ENCODE results near the gene A4GALT.

The A4GALT gene

DNA sequence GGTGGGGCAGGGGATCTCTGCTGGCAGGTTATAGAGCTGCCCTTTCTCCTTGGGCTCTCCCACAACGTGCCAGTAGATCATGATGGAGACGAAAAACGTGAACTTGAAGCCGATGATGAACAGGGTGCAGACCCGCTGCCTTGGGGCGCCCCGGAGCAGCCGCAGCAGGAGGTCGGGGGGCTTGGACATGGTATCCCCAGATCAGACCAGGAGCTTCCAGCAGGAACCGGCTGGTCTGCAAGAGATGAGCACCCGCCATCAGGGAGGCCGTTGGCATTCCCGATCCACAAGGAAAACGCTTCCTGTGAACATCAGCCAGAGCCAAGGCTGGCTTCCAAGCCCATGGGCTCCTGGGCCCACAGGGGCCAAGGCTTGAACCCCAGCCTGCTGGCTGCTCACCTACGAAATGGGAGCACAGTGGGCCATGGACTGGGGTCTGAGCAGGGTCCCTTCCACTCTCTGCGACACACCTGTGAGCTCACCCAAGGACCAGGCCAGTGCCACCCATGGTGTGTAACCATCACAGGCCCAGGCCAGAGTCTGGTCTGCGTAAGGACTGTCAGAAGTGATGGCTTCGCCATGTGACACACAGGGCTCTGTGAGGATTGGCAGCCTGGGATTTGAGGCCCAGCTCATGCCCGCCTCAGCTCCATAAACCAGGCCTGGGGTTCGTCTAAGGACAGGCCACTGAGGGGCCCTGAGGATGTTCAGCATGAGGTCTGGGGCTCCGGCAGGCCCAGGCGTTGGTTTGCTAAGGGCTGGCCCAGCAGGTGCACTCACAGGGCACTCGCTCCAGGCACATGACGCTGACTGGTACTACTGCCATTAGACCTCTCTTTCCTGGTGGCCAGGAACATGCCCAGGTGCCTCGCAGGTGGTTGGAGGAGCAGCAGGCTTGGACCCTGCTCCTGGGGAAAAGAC, 26.6 kb downstream of the A4GALT start:
- no peak overlapping the region for H3K4me3 ChIP-seq (ENCODE audit: low read depth, low read length)
- TF ChIP-seq, protein P1, sequence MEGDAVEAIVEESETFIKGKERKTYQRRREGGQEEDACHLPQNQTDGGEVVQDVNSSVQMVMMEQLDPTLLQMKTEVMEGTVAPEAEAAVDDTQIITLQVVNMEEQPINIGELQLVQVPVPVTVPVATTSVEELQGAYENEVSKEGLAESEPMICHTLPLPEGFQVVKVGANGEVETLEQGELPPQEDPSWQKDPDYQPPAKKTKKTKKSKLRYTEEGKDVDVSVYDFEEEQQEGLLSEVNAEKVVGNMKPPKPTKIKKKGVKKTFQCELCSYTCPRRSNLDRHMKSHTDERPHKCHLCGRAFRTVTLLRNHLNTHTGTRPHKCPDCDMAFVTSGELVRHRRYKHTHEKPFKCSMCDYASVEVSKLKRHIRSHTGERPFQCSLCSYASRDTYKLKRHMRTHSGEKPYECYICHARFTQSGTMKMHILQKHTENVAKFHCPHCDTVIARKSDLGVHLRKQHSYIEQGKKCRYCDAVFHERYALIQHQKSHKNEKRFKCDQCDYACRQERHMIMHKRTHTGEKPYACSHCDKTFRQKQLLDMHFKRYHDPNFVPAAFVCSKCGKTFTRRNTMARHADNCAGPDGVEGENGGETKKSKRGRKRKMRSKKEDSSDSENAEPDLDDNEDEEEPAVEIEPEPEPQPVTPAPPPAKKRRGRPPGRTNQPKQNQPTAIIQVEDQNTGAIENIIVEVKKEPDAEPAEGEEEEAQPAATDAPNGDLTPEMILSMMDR (IDR thresholded peaks at IDR 0.05; ENCODE audit: insufficient read depth, low read length, missing control alignments) = no peak
- no peak for DNase-seq (ENCODE audit: low read depth, low spot score)
- ChIA-PET POLR2A (no interaction called here), CTCF (interaction anchor here (0.8 kb wide), 1 partner anchor 39 kb away, joined by 3 read pairs; no protein-coding TSS in a partner anchor)

DNA sequence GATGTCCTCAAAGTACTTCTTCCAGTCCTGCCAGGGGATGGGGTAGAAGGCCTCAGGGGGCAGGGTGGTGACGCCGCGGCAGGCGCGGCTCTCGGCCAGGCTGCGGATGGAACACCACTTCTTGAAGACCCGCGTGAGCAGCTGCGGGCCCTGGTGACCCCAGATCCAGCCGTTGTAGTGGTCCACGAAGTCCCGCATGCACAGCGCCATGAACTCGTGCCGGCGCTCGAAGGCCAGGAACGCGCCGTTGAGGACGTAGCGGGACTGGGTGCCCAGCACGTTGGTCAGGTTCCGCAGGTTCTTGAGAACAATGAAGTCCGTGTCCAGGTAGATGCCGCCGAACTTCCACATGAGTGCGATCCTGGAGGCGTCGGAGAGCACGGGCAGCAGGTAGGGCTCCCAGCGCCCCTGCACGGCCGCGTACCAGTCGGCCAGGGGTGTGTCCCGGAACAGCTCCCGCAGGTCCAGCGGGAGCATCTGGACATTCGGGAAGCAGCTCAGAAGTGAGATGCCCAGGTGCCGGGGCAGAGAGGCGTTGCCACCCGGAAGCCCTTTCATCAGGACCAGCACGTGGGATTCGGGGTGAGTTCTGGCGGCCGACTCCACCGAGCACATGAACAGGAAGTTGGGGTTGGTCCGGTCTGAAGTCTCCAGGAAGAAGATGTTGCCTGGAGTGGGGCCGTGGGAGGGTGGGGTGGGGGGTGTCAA, 27.5 kb downstream of the A4GALT start:
- CTCF ChIA-PET = no interaction called here
- POLR2A ChIA-PET = no interaction called here
- no peak overlapping the region for H3K4me3 ChIP-seq (ENCODE audit: low read depth, low read length)
- DNase-seq (ENCODE audit: low read depth, low spot score) = no peak
- TF ChIP-seq, protein P1 (IDR thresholded peaks at IDR 0.05; ENCODE audit: insufficient read depth, low read length, missing control alignments) = no peak

DNA sequence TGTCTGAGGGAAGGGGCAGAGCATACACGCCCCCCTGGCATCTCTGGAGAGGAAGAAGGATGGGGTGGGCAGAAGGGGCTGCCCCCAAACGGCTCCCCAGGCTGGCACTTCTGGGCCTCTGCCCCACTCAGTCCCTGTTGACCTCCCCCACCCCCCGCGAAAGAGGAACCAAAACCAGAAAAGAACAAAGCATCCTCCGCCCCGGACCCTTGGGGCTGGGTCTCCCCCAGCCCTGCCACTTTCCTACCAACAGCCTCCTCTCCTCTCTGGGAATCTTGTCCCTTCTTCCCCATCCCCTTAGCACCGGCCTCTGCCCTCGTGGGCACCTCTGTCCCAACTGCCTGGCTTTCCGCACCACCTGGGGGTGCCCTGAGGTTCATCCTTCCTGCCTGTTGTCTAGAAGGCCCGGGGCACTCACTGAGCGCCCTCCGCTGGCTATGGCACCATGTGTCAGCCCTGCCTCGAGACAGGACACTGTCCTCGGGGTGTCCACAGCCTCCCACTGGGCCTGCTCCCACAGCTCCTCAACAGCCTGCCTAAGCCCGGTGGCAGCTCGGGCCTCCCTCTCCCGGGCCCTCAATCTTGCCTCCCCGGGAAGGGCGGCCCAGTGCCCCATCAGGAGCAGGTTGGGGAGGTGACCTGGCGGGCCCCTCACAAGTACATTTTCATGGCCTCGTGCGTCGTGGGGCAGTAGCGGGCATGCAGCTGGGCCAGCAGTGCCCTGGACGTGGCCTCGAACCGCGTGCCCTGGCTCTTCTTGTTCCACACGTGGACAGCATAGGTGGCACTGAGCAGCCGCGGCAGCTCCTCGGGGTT, 28.2 kb downstream of the A4GALT start:
- no peak overlapping the region for H3K4me3 ChIP-seq (ENCODE audit: low read depth, low read length)
- no peak for DNase-seq (ENCODE audit: low read depth, low spot score)
- CTCF ChIA-PET = no interaction called here
- POLR2A ChIA-PET = interaction anchor here (0.6 kb wide), 1 partner anchor 720 kb away, joined by 4 read pairs; no protein-coding TSS in a partner anchor
- TF ChIP-seq, protein P1 (IDR thresholded peaks at IDR 0.05; ENCODE audit: insufficient read depth, low read length, missing control alignments) = no peak

DNA sequence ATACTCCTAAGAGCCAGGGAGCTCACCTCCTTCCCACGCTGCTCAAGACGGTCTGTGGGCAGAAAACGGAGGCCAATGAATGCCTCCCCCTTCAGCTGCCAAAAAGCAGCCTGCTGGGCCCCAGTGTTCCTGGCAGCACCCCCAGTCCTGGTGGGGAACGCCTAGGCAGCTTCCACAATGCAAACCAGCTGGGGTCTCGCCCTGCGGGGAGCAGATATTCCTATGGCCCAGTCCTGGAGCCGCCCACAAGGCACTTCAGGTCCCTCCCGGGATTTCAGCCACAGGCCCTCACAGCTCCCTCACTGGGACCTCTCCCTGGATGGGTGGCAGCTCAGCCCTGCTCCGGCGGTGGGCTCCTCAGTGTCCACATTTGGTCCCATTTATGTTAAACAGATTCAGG, 29.2 kb downstream of the A4GALT start:
- ChIA-PET POLR2A (no interaction called here), CTCF (interaction anchor here (1.1 kb wide), 1 partner anchor 129 kb away, joined by 3 read pairs; no protein-coding TSS in a partner anchor)
- DNase-seq (ENCODE audit: low read depth, low spot score) = no peak
- TF ChIP-seq, protein P1 (IDR thresholded peaks at IDR 0.05; ENCODE audit: insufficient read depth, low read length, missing control alignments) = no peak
- no peak overlapping the region for H3K4me3 ChIP-seq (ENCODE audit: low read depth, low read length)

DNA sequence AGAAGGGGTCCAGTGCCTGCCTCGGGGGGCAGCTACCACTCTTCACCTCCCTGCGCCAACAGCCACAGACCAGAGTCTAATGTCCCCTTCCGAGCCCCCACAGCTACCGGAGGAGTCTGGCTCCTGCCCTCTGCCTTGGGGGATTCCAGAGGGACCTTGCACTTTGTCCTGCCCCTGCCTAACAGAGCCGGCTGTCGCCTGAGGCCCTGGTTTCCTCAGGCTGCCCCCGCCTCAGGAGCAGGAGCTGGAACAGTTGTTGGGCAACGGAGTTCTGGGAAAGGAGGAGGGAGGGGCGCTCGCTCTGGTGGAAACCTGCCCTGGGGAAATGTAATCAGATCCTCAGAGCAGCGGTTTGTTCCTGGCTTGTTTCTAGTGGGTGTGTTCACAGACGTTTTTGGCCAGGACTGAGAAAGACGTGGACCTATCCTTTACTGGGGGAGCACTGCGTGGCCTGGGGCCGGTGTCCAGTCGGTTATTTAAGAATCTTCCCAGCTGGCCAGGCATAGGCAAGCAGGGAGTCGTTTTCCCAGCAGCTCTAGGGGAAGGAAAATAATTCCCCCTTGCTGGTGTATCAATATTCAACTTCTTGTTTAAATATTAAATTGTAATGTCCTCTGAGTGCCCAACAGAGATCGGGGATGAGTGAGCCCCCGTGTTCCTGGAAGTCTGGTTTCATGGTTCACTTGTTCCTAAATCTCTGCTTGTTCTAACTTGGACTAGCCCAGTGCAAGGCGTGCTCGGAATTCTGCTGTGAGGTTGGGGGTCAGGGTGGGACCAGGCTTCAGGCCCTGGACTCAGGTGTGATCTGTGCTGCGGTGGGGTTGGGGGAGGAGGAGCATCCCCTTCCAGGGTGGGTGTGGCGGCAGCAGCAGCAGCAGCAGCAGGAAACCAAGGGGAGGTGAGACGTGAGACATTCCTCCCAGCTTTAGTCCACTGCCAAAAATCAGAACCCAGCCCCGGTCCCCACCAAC, 32.1 kb downstream of the A4GALT start:
- POLR2A ChIA-PET = interaction anchor here (0.6 kb wide), 1 partner anchor 74 kb away, joined by 3 read pairs; the partner anchor contains the start of gene POLDIP3
- TF ChIP-seq, protein P1 (IDR thresholded peaks at IDR 0.05; ENCODE audit: insufficient read depth, low read length, missing control alignments) = no peak

More for the DNA sequence above, 32.1 kb downstream of the A4GALT start:
- CTCF ChIA-PET = no interaction called here
- DNase-seq (ENCODE audit: low read depth, low spot score) = peak; percentile 60
- H3K4me3 ChIP-seq (ENCODE audit: low read depth, low read length) = no peak overlapping the region

Data from AG04449 (cell line).